HTR-8/SVneo (cell line): ENCODE data around the gene MAB21L2.
"Not testable (repeated sequence)": the region's sequence is repeated elsewhere in the genome, so short reads cannot be mapped to it uniquely, and the experiment has no call there.

Experiments used
- DNase-seq: peaks from one replicate; pipeline ENCODE4 v3.0.0; 2011; ENCODE audit warnings: low spot score, mixed read lengths; ENCODE audit not compliant: insufficient read length
- FAIRE-seq: peaks from 2 replicates; lab custom pipeline; 2011; peaks lifted over from hg19 to GRCh38; lab: Jason Lieb, UNC

MAB21L2 gene

DNA sequence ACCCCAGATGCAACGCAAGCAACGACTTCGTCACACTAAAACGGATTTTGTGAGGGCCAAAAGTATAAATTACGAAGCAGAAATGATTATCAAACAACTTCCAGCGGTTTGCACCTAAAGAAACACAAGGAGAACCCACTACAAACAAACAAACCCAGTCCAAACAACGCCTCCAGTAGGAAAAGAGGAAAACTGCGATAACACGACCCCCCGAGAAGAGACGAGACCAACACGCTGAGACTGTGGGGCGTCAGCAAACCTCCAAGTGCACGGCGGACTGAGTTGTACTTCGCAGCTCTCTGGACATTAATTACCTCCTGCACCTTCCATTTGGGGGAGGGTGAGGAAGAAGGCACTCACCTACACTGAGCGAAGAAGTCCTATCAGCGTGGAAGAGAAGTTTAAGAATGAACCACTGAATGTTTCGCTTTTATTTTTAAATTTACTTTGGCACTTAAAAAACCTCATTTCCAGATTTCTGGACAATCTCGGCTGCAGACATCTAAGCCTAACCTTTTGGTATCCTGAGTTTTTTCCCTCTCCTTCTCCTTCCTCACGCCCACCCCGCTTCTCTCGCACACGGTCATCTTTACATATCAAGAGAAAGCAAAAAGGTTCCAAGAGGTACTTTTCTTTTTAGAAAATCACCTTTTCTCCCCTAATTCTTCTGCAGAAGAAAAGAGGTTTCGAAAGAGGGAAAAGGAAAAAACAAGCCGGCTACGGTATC, at the start of gene MAB21L2:
MAB21L2 (plus strand) TSS at position 6 of the 727 bp plus-strand sequence. CDS start 879 bp downstream, outside the sequence.
- DNase-seq (peak; percentile 19), FAIRE-seq (no peak)

- DNase-seq, result no peak
- FAIRE-seq, result no peak
Measured at GRCh38 chr4:150533673-150534072, 48.3 kb upstream of the MAB21L2 start.

- no peak for DNase-seq
- no peak for FAIRE-seq
Measured at GRCh38 chr4:150534818-150535217, 47.1 kb upstream of the MAB21L2 start.

DNA sequence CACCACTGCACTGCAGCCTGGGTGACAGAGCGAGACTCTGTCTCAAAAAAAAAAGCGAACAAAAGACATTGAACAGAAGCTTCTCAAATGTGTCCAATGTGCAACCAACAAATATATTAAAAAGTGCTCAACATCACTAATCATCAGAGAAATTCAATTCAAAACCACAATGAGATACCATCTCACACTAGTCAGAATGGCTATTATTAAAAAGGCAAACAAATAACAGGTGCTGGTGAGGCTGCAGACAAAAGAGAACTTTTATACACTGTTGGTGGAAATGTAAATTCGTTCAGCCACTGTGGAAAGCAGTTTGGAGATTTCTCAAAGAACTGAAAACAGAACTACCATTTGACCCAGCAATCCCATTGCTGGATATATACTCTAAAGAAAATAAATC, 44.0 kb upstream of the MAB21L2 start:
- DNase-seq, FAIRE-seq: not testable (repeated sequence)

GRCh38 chr4:150540536-150540935, 41.4 kb upstream of the MAB21L2 start:
- no peak for FAIRE-seq

DNA sequence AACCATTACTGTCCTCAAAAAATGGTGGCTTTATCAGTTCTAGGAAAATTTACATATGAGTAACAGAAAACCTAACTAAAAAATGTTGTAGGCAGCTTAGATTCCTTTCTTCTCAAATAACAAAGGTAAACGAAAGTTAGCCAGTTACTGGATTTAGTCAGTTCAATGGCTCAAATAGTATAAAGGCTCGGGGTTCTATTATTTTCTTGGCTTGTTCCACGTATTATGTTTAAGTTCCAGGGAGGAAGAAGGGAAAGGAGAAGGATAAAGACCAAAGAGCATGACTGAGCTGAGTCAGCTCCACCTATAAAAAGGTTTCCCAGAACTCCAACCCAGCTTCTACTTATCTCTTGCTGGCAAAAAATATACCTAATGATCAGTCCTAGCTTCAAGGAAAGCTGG, 41.0 kb upstream of the MAB21L2 start:
- DNase-seq (no peak), FAIRE-seq (no peak)

More at GRCh38 chr4:150540536-150540935, 41.4 kb upstream of the MAB21L2 start:
- DNase-seq, result no peak

DNA sequence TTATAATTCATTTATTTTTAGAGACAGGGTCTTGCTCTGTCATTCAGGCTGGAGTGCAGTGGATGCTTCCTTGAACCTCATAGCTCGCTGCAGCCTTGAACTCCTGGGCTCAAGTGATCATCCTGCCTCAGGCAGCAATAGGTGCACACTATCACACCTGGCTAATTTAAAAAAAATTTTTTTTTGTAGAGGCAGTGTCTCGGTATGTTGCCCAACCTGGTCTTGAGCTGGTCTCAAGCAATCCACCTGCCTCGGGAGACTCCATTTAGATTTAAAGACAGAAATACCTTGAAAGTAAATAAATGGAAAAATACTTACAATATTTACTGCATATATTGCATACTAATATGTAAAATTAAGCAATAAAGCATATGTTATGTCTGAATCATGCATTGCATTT, 40.3 kb upstream of the MAB21L2 start:
- FAIRE-seq, result no peak

DNA sequence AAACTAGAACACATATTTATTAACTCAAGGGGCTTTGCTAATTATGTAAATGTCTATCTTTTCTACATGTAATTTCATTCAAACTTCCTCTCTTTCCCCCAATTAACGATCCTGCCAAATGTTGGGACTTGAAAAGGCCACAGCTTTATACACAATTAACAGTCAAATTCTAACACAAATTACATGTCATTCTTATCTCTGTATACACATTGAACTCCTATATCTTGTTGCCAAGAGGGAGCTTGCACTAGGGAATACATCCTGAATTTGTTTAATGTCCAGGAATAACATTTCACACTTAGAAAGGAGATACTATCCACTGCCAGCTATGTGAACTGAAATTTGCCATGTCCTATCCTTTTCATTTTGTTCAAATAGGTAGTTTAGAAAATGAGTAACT, 38.9 kb upstream of the MAB21L2 start:
- DNase-seq (no peak), FAIRE-seq (no peak)

More for the DNA sequence above, 40.3 kb upstream of the MAB21L2 start:
- DNase-seq, result no peak

GRCh38 chr4:150546286-150546685, 35.7 kb upstream of the MAB21L2 start:
- FAIRE-seq (no peak), DNase-seq (no peak)

GRCh38 chr4:150547154-150547838, 34.7 kb upstream of the MAB21L2 start:
- FAIRE-seq, result no peak
- no peak for DNase-seq

GRCh38 chr4:150557811-150558210, 24.1 kb upstream of the MAB21L2 start:
- not testable (repeated sequence) for DNase-seq, FAIRE-seq

GRCh38 chr4:150561143-150561737, 20.7 kb upstream of the MAB21L2 start:
- FAIRE-seq (no peak), DNase-seq (no peak)

GRCh38 chr4:150562250-150562649, 19.7 kb upstream of the MAB21L2 start:
- no peak for FAIRE-seq

DNA sequence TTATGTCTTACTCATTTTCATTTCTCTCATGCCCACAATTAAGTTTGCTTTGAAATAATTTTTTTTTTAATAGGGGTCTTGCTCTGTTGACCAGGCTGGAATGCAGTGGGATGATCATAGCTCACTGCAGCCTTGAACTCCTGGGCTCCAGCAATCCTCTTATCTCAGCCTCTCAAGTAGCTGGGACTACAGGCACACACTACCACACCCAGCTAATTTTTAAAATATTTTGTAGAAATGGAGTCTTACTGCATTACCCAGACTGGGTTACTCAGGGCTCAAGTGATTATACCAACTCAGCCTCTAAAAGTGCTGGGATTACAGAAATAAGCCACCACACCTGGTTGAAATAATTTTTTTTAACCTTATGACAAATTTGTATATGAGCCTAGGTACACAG, 19.2 kb upstream of the MAB21L2 start:
- FAIRE-seq (no peak), DNase-seq (no peak)

More at GRCh38 chr4:150562250-150562649, 19.7 kb upstream of the MAB21L2 start:
- no peak for DNase-seq

GRCh38 chr4:150564967-150565366, 17.0 kb upstream of the MAB21L2 start:
- FAIRE-seq, DNase-seq: not testable (repeated sequence)

DNA sequence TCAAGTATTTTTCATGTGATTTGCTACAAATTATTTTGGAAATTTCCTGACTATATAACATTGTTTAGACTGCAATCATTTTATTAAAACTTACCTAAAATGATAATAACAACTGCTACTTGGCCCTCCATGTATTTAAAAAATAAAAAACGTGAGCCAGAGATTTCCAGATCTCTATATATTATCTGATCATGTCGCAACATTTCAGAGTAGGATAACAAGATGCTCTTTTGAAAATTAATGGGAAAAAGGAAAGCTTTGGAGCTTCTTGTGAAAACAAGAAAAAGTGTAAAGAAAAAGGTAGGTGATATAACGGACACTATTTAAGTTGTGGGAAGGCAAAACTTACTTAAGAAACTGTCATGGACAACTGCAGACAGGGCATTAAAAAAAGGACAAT, 14.9 kb upstream of the MAB21L2 start:
- no peak for FAIRE-seq
- DNase-seq, result no peak

DNA sequence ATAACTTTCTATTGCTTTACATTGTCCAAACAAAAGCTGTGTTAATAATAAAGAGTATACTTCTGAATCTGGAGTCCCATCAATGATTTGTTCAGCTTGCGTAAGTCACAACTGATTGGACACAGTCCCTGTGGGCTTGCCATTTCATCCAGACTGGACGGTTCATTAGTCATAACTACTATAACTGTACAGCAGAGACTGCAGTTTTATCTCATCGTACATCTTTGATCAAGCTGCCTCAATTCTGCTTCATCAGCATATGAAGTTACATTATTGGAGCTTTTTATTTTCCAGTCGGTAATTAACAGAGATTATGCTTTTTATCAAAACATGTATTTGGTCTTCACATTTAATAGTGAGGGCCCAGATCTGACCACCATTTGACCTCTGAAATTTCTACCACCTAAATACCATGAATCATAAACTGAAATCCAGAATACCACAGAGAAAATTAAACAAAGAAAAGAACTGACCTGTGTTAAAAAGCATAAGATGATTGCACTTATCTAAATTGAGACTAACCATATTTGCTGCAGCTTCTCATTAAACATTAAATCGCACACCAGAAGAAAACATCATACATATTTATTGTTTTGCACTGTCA, 12.5 kb upstream of the MAB21L2 start:
- DNase-seq, result peak; percentile 17
- no peak for FAIRE-seq

DNA sequence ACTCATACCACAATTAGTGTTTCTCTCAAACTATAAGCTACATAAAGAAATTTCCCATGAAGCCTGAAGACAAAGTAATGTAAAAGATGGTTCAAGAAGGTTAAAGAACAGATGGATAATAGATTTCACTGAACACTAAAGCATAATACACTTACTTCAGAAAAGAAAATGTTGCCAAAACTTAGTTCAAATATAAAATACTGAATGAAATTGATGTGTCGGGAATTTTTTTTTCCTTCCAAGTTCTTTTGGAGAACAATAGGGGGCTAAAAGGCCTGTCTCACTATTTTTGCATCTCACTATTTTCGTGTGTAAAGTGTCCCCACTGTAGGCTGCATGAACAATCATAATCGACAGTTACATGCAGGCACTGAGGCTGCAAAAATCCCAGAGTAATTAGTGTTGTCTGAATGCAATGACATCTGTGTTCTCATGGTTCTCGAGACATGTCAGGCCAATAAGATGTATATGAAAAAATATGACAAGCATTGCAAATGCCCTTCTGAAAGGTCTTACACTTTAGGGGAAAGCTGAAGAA, 11.9 kb upstream of the MAB21L2 start:
- DNase-seq (no peak), FAIRE-seq (no peak)

GRCh38 chr4:150570862-150571261, 11.1 kb upstream of the MAB21L2 start:
- no peak for DNase-seq
- no peak for FAIRE-seq

DNA sequence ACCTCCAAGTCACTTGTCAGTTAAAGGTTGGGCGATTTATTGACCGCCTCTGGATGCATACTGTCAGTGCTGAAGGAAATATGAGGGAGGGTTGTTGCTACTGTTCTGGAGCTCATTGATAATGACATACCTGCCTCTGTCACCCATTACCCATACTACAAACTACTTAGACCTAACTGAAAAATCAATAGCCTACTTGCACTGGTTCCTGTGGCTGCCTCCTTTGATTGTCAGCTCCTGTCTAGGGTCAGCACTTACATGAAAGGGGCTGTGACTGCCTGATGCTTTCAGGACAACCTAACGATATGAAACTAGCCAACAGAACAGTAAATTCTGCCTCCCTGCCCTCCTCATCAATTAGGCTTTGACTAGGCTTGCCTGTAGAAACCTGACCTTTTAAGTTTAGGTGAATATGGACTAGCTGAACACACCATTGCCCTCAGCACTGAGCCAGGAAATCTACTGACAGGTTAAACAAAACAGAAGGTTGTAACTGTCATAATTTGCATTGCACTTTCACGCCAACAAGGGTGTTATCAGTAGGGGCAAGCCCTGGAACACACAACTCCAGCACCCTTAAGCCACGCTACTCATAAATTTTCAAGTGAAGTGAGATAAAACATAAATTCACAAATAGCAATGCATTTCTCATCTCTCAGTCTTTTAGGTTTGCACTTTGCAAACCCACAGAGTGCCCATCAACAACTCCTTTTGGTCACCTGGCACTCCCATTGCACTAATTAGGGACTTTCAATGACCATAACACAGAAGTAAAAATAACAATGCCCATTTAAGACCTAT, 9.0 kb upstream of the MAB21L2 start:
- FAIRE-seq, result no peak
- no peak for DNase-seq
